Lower lobe of right lung (tissue), 2 donors: ENCODE measurements around the gene DMBX1. TPM values are rescaled to one million over a fixed set of nuclear protein-coding genes. Genes with fewer than 3 reads are reported as not detected.

Experiments
- ATAC-seq, 2 donors: fragments of 200-7000 bp; cut with Tn5 transposase; one replicate each; pipeline ENCODE4 v1.9.1; 2020 to 2022; ENCODE audit warnings: mild to moderate bottlenecking in 2 of 2, moderate library complexity in 2 of 2
- DNase-seq: peaks from one replicate; pipeline ENCODE4 v3.0.0-alpha.2; 2020
- H3K27ac ChIP-seq: fragments of 200-600 bp; one replicate; pipeline ENCODE4 v1.8.0; 2022
- H3K27me3 ChIP-seq: fragments of 200-600 bp; one replicate; pipeline ENCODE4 v1.8.0; 2022; ENCODE audit warnings: low read depth
- H3K36me3 ChIP-seq: fragments of 200-600 bp; one replicate; pipeline ENCODE4 v1.8.0; 2022; ENCODE audit warnings: mild to moderate bottlenecking
- H3K4me1 ChIP-seq: fragments of 200-600 bp; one replicate; pipeline ENCODE4 v1.8.0; 2022
- H3K4me3 ChIP-seq: fragments of 200-600 bp; one replicate; pipeline ENCODE4 v1.8.0; 2022; ENCODE audit warnings: mild to moderate bottlenecking
- H3K9me3 ChIP-seq: fragments of 200-600 bp; one replicate; pipeline ENCODE4 v1.8.0; 2022
- CTCF ChIP-seq: fragments of 200-600 bp; IDR thresholded peaks from one replicate; pipeline ENCODE4 v1.8.0; 2022; ENCODE audit warnings: antibody characterized with exemption, mild to moderate bottlenecking
- intact Hi-C: fragments of 100-400 bp; cut with DNase I; formaldehyde crosslinking; loops from one replicate; pipeline ENCODE4 v1.11.0; 2022
- total RNA-seq: library from RNA; stranded (reverse); fragmentation: NEBNext Ultra II Directional; extraction: Animal tissue kit (Norgen Biotek cat#: 25700); gene quantifications from one replicate; pipeline ENCODE4 v1.2.1, GENCODE V29; 2021
- donor health status: DM: no; HTN: yes; CAD: no; lungs with severe emphysema.

Gene DMBX1
- total RNA-seq, 1 donor from 2014 or later = not detected

GRCh38 chr1:46490656-46491442, 1.2 kb downstream of the DMBX1 start:
- no peak for DNase-seq
- peak overlapping the region; percentile 45 for H3K4me3 ChIP-seq

GRCh38 chr1:46491443-46492268, 2.0 kb downstream of the DMBX1 start:
- no peak for TF ChIP-seq CTCF
- intact Hi-C loops = no loop called here
- Histone ChIP-seq H3K4me1 (peaks cover 21% of the 10 kb centered on the region), H3K27ac (no peak overlapping the region), H3K27me3 (peaks cover 96% of the 10 kb centered on the region), H3K9me3 (no peaks in the 10 kb centered on the region), H3K36me3 (no peaks in the 10 kb centered on the region), H3K4me3 (no peak overlapping the region)
- DNase-seq (no peak), ATAC-seq (no peak)

More at GRCh38 chr1:46490656-46491442, 1.2 kb downstream of the DMBX1 start:
- no peak for TF ChIP-seq CTCF
- no peak overlapping the region for H3K27ac ChIP-seq
- H3K4me1 ChIP-seq = peaks cover 21% of the 10 kb centered on the region
- intact Hi-C loops = no loop called here
- peaks cover 99% of the 10 kb centered on the region for H3K27me3 ChIP-seq
- no peaks in the 10 kb centered on the region for H3K9me3 ChIP-seq
- no peak for ATAC-seq
- no peaks in the 10 kb centered on the region for H3K36me3 ChIP-seq

GRCh38 chr1:46492269-46492853, 2.7 kb downstream of the DMBX1 start:
- no peaks in the 10 kb centered on the region for H3K36me3 ChIP-seq
- H3K27ac ChIP-seq = no peak overlapping the region
- DNase-seq = no peak
- no peaks in the 10 kb centered on the region for H3K9me3 ChIP-seq
- ATAC-seq = no peak
- no peak for TF ChIP-seq CTCF
- no peak overlapping the region for H3K4me3 ChIP-seq
- peaks cover 89% of the 10 kb centered on the region for H3K27me3 ChIP-seq
- peaks cover 21% of the 10 kb centered on the region for H3K4me1 ChIP-seq
- intact Hi-C loops = no loop called here

- ATAC-seq = no peak
- no peak for DNase-seq
- Histone ChIP-seq H3K27me3 (peaks cover 84% of the 10 kb centered on the region), H3K36me3 (no peaks in the 10 kb centered on the region), H3K27ac (no peak overlapping the region), H3K4me1 (peaks cover 21% of the 10 kb centered on the region), H3K9me3 (no peaks in the 10 kb centered on the region), H3K4me3 (no peak overlapping the region)
- TF ChIP-seq CTCF = no peak
- intact Hi-C loops = no loop called here
Observed at GRCh38 chr1:46492871-46493270, 3.2 kb downstream of the DMBX1 start.

- Histone ChIP-seq H3K4me3 (no peak overlapping the region), H3K9me3 (no peaks in the 10 kb centered on the region), H3K27me3 (peaks cover 78% of the 10 kb centered on the region), H3K4me1 (peaks cover 21% of the 10 kb centered on the region), H3K27ac (no peak overlapping the region), H3K36me3 (no peaks in the 10 kb centered on the region)
- no peak for ATAC-seq
- intact Hi-C loops = no loop called here
- no peak for DNase-seq
- TF ChIP-seq CTCF = no peak
Observed at GRCh38 chr1:46493316-46494032, 3.8 kb downstream of the DMBX1 start.
